ENCODE data around the gene TMEM41A. TPM values are rescaled to one million over a fixed set of nuclear protein-coding genes. Genes with fewer than 3 reads are reported as not detected.

Gene TMEM41A
- total RNA-seq, 1 donor from 2014 or later = 31.6 TPM

DNA sequence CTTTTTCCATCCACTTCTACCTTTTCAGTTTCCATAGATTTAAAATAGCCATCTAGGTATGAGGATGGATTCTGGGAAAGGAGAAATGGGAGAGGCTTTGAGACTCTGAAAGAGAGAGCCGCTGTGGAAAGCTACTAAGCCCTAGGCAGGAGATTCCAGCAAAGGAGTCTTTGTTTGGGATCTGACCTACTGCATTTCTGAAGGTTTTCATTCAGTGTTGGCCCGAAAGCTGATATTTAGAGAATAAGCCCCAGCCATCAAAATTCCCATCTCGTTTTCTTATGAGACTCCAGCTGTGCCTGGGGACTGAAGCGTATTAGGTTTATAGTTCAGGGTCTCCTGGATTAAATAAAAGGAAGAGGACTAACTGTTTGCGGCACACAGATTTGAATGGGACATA lies 34.1 kb upstream of the TMEM41A start:
- TF ChIP-seq, protein P1, sequence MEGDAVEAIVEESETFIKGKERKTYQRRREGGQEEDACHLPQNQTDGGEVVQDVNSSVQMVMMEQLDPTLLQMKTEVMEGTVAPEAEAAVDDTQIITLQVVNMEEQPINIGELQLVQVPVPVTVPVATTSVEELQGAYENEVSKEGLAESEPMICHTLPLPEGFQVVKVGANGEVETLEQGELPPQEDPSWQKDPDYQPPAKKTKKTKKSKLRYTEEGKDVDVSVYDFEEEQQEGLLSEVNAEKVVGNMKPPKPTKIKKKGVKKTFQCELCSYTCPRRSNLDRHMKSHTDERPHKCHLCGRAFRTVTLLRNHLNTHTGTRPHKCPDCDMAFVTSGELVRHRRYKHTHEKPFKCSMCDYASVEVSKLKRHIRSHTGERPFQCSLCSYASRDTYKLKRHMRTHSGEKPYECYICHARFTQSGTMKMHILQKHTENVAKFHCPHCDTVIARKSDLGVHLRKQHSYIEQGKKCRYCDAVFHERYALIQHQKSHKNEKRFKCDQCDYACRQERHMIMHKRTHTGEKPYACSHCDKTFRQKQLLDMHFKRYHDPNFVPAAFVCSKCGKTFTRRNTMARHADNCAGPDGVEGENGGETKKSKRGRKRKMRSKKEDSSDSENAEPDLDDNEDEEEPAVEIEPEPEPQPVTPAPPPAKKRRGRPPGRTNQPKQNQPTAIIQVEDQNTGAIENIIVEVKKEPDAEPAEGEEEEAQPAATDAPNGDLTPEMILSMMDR (IDR thresholded peaks at IDR 0.05) = no peak
- no peaks in the 10 kb centered on the region for H3K27me3 ChIP-seq
- H3K4me3 ChIP-seq = no peak overlapping the region
- H3K9me3 ChIP-seq = no peaks in the 10 kb centered on the region
- no peaks in the 10 kb centered on the region for H3K36me3 ChIP-seq
- H3K27ac ChIP-seq = no peak overlapping the region
- ATAC-seq = no peak
- intact Hi-C loops (cut with DNase I) = no loop called here
- DNase-seq = no peak
- H3K4me1 ChIP-seq = peaks cover 3% of the 10 kb centered on the region

DNA sequence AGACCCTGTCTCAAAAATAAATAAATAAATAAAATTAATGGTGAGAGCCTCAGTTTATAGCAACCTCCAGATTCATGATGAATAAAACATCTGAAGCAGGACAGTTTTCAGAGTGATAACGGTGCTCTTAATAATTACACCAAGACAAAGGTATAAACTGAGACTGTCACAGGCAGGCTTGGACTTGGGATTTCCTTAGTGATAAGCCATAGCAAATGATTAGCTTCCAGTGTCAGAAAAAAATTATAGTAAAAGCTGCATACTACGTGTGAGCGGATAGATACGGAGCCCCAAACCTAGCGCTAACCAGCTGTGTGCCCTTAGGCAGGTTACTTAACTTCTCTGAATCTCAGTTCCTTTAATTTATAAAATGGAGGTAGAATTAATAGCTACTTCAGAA lies 32.0 kb upstream of the TMEM41A start:
- Histone ChIP-seq H3K4me3 (no peak overlapping the region), H3K36me3 (no peaks in the 10 kb centered on the region), H3K27me3 (no peaks in the 10 kb centered on the region), H3K4me1 (no peaks in the 10 kb centered on the region), H3K27ac (no peak overlapping the region), H3K9me3 (no peaks in the 10 kb centered on the region)
- DNase-seq (no peak), ATAC-seq (no peak)
- intact Hi-C loops (cut with DNase I) = no loop called here
- TF ChIP-seq, protein P1 (IDR thresholded peaks at IDR 0.05) = no peak

DNA sequence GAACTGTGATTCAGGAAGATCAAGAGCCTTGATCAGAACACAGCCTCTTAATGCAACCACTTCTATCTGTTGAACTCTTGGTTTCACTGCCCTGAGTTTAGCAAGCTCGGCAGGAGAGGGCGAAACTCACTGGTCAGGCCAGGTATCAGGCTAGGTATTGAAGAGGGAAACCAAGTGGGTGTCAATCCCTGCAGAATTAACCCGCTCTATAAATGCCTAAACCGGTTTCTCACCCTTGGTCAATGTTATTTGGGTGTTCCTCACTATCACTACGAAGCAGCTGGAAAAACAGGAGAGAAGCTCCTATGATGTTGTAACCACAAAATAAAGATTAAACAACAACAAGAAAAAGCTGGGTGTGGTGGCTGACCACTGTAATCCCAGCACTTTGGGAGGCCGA lies 29.7 kb upstream of the TMEM41A start:
- intact Hi-C loops (cut with DNase I) = no loop called here
- TF ChIP-seq, protein P1 (IDR thresholded peaks at IDR 0.05) = no peak
- DNase-seq = no peak

DNA sequence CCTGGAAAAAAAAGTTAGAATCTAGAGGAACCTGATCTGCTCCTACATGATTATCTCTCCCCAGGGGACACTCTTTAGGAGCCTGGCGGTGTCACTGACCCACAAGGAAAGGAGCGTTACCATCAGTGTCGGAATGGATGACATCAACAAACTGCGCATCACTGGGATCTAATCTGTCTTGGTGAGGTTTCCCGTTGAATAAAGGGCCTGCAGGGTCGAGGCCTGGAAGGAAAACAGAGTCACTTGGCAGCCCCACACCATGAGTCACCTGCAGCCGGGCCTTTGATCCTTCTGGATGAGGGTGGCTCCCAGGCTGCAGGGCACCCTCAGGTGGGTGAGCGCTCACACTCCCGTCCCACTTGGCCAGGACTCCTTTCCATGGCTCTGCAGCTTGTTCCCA lies 28.5 kb upstream of the TMEM41A start:
- ATAC-seq (no peak), DNase-seq (no peak)
- no peak overlapping the region for H3K27ac ChIP-seq
- H3K27me3 ChIP-seq = no peaks in the 10 kb centered on the region
- H3K4me3 ChIP-seq = no peak overlapping the region
- no peaks in the 10 kb centered on the region for H3K4me1 ChIP-seq
- H3K36me3 ChIP-seq = peaks cover 6% of the 10 kb centered on the region
- TF ChIP-seq, protein P1 (IDR thresholded peaks at IDR 0.05) = no peak
- intact Hi-C loops (cut with DNase I) = no loop called here
- no peaks in the 10 kb centered on the region for H3K9me3 ChIP-seq

More for the DNA sequence above, 29.7 kb upstream of the TMEM41A start:
- Histone ChIP-seq H3K27me3 (no peaks in the 10 kb centered on the region), H3K27ac (no peak overlapping the region), H3K4me1 (no peaks in the 10 kb centered on the region), H3K36me3 (peaks cover 6% of the 10 kb centered on the region), H3K9me3 (no peaks in the 10 kb centered on the region), H3K4me3 (no peak overlapping the region)
- no peak for ATAC-seq

DNA sequence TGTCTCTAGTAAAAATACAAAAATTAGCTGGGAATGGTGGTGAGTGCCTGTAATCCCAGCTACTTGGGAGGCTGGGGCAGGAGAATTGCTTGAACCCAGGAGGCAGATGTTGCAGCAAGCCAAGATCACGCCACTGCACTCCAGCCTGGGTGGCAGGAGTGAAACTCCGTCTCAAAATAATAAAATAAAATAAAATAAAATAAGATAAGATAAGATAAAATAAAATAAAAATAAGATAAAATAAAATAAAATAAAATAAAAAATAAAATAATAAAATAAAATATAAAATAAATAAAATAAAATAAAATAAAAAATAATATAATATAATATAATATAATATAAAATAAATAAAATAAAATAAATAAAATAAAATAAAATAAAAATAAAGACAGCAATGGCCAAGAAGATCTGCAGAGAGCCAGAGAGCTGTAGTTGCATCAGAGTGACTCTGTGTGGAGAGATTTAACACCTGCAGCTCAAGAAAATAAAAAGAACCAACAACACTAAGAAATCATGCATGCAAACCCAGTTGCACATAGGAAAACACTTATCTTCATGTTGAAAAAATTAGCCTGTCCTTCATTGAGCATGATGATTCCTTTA lies 27.6 kb upstream of the TMEM41A start:
- no peaks in the 10 kb centered on the region for H3K4me1 ChIP-seq
- ATAC-seq (no peak), DNase-seq (no peak)
- TF ChIP-seq, protein P1 (IDR thresholded peaks at IDR 0.05) = no peak
- H3K36me3 ChIP-seq = peaks cover 6% of the 10 kb centered on the region
- no peak overlapping the region for H3K27ac ChIP-seq
- H3K9me3 ChIP-seq = no peaks in the 10 kb centered on the region
- no peak overlapping the region for H3K4me3 ChIP-seq
- intact Hi-C loops (cut with DNase I) = no loop called here
- H3K27me3 ChIP-seq = no peaks in the 10 kb centered on the region
